Activated CD4-positive, CD25-positive, alpha-beta regulatory T cell treated with anti-CD3 and anti-CD28 coated beads, Interleukin-2, amount 50 U/mL, for 72 hours (primary cell): ENCODE measurements around the gene ADAMTS7.
"Not testable (repeated sequence)": the region's sequence is repeated elsewhere in the genome, so short reads cannot be mapped to it uniquely, and the experiment has no call there.

Experiments used
- DNase-seq: peaks from one replicate; pipeline ENCODE4 v3.0.0; 2021

ADAMTS7 gene

DNA sequence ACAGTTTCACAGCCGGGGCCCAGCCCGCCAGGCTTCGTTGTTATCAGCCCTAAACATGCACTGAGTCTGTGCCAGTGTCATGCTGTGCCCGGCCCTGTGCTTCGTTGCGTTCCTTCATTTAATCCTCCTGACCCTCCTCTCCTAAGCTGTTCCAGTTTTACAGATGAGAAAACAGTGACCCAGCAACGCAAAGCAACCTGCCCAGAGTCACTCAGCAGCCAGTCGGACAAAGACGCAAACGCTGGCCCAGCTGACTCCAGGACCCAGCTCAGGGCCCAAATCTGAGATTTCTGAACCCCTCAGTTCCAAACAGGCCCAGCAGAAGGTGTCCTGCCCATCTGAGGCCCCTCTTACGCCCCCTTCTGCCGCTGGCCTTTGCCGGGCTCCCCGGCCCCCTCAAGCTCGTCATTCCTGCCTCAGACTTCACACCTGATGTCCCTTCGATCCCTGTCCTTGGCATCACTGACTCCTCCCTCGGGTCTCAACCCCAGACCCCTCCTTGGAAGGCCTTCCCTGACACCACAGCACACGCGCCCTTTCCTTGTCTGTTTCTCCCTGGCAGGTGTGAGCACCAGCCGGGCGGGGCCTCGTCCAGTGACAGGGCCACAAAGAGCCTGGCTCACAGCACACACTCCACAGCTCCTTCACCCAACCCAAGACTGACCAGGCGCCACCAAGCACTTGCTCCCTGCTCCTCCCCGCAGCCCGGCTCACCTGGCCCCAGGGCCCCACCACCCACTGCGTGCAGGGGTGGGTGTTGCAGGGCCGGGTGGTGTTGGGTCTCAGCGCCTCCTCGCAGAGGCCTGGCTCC, 48.1 kb downstream of the ADAMTS7 start:
- DNase-seq, result peak; percentile 30

DNA sequence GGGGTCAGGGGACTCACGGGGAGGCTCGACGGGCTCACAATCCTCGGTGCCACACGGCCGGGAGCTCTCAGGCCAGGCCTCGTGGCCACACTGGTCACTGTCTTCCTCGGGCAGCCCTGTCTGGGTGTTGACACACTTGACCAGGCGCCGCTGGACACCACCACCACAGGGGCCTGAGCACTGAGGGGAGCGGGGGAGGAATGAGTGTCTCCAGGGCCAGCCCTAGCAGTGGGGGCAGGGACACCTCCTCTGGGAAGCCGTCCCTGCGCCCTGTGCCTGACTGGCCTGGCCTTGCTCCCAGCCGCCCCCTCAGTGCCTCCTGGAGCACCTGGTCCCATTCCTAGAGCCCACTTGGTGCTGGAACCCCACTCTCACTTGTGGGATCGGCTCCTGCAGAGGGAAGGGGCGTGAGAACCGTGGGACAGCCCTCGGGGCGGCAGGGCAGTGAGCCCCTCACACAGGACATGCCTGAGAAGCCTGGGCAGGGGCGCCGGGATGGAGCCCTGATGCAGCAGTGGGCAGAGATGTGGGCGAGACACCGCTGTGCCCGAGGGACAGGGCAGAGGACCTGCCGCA, 48.8 kb downstream of the ADAMTS7 start:
- DNase-seq, result peak; percentile 30

DNA sequence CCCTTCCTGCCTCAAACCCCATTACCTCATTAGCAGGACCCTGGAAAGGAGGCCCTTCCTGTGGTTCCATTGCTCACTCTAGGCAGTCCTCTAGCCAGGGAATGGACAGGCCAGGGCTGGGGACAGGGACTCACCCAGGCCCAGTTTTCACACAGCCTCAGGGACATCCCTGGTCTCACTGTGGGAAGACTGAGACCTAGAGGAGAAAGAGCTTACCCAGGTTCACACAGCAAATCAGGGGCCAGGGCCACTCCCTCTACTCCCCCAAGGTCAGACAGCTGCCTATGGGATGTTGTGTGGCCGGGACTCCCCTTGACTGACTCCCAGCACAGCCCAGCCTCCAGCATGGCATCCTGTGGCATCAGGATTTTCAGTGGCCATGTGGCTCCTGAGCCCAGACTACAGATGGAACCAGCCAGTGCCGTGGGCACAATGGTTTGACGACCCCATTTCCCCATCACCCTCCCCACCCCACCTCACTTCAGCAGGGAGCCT, 49.3 kb downstream of the ADAMTS7 start:
- no peak for DNase-seq

DNA sequence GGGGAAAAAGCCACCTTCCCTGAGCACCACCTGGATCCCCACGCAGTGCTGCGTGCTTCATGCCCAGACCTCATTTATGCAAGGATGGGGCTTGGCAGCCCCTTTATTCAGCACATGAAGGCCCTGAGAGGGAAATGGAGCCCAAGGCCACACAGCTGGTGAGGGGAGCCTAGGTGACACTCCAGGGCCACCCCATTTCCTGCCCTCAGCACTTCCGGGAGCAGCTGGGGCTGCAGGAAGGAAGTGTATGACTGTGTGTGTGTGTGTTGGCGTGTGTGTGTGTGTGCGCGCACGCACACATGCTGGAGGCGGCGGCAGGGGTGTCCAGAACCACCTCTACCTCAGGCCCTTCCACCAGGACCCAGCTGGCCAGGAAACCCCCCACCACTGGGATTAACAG, 49.8 kb downstream of the ADAMTS7 start:
- DNase-seq, result peak; percentile 68

DNA sequence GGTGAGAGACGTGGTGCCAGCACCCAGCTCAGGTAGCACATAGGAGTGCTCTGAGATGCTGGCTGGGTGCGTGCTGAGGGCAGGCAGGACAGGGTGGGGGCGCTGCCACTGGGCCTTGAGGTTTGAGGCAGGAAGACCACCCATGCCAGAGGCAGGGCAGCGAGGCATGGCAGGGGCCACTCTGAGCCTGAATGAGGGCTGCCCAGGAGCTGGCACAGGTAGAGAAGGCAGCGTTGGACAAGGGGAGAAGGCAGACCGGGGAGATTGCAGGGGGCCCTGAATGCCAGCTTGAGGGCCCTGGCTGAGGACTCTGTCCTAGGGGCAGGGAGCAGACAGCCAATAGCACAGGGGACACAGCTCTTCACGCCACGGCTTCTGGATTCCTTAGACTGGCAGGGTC, 50.2 kb downstream of the ADAMTS7 start:
- DNase-seq, result no peak

DNA sequence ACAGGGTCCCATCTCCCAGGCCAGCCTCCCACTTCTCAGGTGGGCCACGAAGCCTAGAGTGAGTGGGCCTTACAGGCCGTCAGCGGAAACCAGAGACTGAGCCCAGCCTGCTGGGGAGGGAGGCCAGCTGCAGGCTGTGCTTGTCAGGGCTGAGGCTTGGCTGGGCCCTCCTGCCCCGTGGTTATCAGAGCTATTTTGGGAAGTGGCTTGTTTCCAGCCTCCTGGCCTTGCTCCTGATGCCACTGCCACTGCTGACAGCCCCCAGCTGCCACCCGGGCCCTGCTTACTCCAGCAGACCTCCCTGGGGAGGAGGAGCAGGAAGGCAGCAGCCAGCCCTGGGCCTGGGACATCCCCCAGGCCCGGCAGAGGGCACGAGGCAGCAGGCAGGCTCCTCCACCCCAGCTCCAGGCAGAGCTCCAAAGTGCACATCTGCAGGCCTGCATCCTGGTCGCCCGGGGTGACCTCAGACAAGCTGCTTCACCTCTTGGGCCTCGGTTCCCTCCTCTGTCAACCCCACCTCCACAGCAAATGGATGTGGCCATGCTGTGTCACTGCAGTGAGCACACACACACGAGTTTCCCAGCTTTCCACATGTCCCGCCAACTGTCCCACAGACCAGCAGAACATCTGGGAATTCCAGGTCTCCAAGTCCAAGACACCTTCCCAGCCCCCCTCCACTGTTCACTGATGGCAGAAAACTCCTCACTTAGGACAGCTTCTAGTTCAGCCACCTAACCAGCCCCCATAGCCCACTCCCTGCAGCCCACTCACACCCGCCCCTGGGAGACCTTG, 51.0 kb downstream of the ADAMTS7 start:
- DNase-seq, result peak; percentile 23

DNA sequence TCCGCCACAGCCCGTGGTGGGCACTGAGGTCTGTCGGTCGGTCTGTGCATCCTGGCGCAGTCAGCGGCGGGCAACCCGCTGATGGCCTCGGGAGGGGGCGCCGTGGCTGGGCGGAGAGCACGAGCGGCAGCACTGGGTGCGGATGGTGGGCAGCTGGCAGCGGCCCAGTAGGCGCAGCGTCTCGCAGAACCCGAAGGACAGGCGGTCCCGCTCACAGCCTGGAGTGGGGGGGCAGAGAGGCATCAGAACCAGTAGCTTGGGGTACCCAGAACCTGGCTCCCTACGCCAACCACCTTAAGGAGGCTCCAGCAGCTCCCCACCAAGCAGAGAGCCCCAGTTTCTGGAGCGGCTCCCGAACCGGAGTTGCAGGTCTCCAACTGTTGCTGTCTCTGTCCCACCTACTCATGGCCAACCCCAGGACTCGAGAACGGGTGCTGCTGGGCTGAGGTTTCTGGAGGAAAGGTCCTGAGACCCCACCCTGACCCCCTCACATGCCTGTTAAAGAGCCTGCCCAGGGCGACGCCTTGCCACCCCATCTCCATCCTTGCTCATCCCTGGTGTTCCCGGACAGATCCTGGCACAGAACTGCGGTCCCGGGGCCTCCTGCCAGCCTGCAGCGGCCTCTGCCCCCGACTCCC, 51.8 kb downstream of the ADAMTS7 start:
- DNase-seq, result not testable (repeated sequence)

DNA sequence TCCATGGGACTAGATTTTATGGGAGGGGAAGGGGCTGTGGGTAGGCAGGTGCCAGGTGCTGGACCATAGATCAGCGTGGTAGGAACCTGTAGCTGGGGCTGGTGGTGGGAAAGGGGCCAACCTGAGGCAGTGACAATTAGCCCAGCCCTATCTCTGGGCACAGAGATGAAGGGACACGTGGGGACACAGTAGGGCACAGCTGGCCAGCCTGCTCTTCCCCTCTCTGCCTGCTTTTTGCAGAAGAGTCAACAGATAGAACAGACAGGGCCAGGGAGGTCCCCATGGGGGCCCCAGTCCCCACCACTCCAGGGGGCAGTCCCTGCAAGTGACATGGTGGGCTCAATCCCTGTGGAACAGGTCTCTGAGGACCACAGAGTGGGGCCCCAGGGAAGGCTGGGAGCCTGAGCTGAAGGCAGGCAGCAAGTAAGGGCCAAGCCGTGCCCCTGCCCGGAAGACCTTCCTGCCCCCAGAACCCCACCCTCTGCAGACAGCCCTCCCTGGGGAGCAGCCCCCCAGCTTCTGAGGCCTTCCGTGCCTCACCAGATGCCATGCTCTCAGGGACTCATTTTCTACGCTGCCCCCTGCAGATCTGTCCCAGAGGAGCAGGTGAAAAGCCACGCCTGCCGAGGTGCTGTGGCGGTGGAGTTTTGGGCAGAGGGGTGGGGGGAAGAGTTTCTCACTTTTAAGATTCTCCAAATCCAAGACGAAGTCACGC, 52.6 kb downstream of the ADAMTS7 start:
- not testable (repeated sequence) for DNase-seq

DNA sequence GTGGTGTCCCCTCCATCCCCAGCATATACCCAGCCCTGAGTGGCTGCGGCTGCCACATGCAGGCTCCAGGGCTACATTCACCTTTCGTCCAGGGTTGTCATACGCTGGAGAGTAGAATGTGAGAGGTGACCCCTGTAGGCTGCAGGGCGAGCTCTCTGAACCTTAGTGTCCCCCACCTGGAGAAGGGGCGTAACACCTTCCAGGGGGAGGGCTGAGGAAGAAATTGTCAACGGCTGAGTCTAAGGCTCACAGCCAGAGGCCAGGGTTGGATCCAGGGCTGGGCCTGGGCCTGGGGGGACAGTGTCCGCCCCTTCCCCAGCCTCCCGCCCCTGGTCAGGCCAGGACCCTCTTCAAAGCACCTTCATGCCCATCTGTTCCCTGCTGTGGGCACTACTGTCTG, 53.2 kb downstream of the ADAMTS7 start:
- DNase-seq, result not testable (repeated sequence)

DNA sequence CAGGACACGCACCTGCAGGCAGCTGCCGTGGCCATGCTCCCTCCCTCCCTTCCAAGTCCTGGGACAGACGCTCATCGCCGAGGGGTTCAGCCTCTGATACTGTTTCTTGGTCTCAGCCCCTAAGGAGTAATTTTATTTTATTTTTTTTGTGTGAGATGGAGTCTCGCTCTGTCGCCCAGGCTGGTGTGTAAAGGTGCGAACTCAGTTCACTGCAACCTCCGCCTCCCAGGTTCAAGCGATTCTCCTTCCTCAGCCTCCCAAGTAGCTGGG, 53.7 kb downstream of the ADAMTS7 start:
- no peak for DNase-seq

DNA sequence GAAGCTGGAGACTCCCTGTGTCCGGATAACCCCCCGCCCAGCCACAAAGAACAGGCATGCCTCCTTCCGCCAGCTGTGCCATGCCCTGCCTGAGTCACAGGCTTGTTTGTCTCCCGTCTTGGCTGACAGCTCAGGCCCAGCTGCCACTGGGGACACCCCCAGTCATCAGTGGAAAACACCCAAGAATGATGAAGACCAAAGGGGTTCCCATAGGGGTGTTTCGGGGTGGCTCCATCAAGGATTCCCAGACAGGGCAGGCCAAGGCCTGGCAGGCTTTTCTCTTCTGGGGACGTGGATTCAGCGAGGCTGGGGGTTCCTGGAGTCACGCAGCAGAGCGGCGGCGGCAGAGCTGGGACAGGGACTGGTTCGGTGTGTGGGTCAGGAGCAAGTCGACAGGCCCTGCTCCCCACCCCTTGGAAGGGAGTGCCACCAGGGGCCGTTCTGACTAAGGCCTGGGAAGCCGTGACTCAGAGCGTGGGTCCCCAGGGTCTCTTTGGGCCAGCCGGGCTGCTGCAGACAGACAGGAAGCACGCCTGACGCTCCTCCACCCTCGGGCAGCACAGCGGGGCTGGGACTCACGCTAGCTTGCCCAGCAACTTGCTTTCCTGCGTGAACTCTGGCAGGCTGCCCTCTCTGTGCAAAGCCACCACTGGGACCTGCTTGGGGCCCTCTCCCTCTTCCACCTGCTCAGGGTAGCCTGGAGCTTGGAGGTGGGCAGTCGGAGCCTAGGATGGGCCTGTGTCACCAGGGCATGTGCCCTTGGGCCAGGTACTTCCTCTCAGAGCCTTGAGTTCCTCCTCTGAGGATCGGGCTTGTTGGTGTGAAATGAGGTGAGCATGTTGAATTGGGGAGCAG, 54.3 kb downstream of the ADAMTS7 start:
- DNase-seq, result peak; percentile 75

DNA sequence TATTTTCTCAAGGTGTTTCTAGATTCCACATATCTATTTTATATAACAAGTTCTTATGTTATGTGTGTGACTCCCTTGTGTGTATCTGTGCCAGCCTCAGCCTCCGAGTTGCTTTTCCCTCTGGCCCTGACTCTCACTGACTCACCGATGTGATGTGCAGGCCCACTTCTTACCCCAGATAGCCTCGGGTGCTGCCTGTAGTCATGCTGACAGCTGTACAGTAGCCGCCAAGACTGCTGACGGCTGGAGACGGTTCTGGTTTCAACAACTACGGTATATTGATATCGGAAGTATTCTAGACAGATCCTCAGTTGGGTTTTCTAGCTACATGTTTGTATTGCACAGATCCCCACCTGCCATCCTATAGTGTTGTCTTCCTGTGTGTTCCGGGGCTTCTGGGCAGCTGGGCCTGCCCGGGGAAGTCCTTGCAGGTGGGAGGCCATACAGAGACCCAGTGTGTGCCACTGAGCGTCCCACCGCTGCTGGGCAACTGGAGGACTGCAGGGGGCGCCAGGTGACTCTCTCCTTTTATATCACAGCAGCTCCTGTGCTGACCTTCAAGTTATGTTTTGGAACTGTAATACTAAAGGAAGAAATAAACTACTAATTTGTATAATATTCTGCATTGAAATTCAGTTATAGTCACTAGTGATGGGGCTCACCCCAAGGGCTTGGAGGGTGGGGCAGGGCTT, 55.2 kb downstream of the ADAMTS7 start:
- DNase-seq, result not testable (repeated sequence)

DNA sequence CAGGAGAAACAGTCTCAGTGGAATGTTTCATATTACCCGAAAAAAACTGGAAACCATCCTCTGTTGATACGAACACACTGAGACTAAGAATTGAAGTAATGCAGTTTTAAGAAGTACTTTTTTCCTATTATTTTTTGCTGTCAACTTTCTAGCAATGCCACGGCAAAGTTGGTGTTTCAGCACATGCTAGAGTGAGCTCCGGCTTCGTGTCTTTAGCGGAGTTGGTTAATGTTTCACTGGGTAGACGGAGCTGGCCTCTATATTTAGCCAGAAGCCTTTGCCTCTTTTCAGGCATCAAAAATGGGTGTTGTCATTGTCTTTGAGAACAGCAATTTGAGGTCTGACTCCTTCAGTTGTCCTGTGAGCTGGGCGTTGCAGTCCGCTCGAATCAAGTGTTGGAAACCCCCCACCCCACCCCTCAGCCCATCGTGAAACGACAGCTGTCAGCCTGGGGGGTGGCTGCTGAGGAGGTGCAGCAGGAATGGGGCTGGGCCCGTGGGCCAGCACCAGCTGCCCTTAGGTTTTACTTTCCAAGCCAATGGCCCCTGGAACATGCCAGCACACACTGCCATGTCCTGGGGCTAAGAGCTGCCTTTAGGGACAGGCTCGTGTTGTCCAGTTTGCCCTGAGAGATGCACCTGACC, 56.5 kb downstream of the ADAMTS7 start:
- DNase-seq, result not testable (repeated sequence)

DNA sequence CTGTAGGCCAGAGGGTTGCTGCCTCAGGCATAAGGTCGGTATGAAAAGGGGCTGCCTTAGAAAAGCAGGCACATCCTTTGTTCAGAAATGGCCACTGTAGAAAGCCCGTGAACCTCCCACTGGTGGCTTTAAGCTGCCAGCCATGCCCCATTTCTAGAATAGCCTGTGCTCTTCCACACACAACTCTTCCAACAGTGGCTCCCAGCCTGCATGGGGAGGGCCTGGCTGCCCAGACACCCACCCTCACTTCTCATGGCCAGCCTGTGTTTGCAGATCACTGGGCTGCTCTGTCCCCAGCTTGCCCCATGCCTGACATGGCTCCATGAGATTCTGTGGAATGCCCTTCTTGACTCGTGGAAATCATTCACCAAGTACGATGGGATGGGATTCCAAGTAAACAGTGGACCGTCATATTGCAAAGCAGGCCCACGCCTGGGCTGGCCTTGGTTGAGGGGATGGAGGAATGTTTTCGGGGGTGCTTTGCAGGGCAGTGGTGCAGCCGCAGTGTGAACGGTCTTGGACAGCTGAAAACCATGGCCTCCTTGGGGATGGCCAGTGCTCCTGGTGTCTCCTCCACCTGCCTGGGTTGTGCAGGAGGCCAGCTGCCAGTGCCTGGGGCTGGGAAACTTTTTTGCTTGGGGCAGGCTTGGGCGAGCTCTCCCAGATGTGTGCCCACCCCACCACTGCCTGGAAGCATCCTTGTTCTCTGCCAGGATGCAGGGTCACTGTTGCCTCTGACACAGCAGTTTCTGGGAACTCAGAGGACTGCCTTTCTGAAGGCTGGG, 57.3 kb downstream of the ADAMTS7 start:
- DNase-seq, result peak; percentile 27

DNA sequence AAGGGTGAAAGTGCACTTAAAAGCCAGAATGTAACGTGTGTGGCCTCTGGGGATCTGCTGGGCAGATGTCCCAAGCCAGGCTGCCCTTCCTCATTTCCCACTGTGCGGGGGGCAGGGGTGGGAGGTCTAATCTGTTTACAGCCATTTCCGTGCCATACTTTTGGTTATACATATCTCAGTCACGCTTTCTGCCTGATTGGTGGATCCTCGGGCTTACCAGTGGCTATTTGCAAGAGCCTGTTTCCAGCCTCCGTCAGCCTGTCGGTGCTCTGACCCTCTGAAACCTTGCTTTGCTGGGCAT, 58.0 kb downstream of the ADAMTS7 start:
- DNase-seq, result not testable (repeated sequence)

DNA sequence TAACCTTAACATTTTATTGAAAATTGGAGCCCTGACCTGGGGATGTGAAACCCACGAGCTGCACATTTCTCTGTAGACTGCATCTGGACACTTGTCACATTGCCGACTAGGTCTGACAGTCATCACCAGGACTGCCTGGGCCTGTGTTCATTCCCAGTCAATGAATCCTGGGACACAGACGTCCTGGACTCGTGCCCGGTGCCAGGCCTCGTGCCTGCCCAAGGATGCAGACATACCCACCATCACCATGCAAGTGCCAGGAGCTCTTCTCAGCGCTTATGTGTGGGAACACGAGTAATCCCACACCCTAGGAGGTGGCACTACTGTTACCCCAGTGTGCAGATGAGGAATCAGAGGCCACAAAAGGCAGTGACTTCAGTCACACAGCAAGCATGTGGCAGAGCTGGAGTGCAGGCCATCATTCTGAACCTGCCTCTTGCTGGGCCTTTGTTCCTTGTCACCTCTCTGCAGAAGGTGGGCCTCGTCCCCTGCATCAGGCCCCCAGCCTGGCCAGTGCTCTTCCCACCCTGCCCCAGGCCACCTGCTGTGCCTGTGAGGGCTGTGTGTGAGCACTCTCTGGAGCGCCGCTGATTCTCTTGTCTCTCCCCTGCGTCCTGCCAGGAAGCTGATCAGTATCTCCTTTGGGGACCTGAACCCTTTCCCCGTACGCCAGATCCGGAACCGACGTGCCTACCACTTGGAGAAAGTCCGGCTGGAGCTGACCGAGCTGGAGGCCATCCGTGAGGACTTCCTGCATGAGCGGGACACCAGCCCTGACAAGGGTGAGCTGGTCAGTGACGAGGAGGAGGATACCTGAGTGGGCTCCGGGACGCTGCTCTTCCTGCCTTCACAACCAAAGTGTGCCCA, 58.5 kb downstream of the ADAMTS7 start:
- DNase-seq, result peak; percentile 21

DNA sequence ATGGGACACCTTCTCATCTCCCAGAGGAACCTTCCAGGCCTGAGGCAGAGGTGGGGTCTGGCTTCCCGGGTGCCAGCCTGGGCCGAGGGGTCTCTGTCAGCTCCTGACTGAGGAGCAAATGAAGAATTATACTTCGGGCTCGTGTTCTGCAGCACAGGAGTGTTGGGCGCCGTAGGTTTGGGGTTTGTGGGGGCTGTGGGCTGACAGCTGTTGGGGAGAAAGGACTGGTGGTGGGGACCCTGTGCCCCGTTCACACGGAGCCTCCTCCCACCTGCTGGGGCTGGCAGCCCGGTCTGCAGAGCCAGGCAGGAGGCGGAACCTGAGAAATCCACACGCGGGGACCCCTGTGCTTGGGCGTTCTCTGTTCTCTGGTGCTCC, 59.7 kb downstream of the ADAMTS7 start:
- no peak for DNase-seq

DNA sequence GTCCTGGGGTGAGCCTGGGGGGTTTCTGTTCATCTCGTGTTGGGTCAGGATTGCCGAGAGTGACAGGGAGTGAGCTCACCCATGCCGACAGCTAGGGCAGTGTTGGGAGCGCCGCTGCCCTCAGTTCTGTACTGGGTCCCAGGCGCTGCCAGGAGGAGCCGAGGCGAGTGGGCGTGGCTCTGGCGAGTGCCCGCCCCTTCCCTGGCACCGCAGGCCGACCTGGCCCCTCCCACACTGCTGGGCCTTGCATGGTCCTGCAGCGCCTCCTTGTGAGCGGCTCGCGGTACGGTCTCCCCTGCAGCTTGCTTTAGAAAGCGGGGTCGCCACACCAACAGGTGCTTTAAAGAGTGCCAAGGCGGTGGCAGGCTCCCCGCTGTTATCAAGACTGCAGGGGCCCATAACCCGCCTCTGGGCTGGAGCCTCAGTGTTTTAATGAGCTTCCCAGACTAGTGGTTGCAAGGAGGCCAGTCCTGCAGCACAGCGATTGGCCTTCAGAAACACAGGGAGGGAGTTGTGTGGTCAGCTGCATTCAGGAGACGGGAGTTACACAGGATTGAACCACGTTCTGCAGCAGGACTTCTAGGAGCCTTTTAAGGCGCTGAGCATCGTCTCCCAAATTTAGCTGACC, 60.2 kb downstream of the ADAMTS7 start:
- peak; percentile 92 for DNase-seq
